ENCODE data around the gene DOCK11. TPM values are rescaled to one million over a fixed set of nuclear protein-coding genes. Genes with fewer than 3 reads are reported as not detected.

Gene DOCK11
- total and polyA plus RNA-seq, 2 donors (not counting 1 experiment from before 2014, with no cell fraction given), result 40.1 to 85.3 TPM

DNA sequence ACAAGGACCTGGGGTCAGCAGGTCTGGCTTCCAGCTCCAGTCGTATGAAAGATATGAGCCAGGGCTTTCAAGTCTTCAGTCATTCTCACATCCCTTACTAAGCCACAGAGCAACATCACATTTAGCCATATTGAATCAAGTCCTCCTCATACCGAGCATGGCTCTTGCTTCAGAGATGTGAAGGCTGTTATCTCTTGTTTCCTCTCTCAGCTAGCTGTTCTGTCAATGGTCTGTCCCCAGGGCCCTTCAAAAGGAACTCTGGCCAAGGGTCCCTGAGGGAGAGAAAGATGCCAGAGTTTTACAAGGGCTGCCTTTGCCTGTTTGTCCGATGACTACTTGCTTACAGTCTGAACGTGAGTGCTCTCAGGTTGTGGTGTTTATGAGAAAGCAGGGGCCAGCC lies 30.5 kb downstream of the DOCK11 start:
- Histone ChIP-seq H3K9me3 (ENCODE audit: control insufficient read depth, insufficient read depth, low read depth, low read length) (no peaks in the 10 kb centered on the region), H3K36me3 (ENCODE audit: control insufficient read depth, insufficient read depth, low read length) (no peaks in the 10 kb centered on the region), H3K27me3 (ENCODE audit: control insufficient read depth, insufficient read depth, low read length) (no peaks in the 10 kb centered on the region), H3K27ac (ENCODE audit: insufficient read depth, low read length) (no peak overlapping the region), H3K4me2 (ENCODE audit: extremely low read depth, insufficient read depth, low read length) (no peak overlapping the region), H2AFZ (ENCODE audit: low read length) (no peak overlapping the region), H3K4me3 (replicated peaks in 1 of 4; ENCODE audit: control extremely low read depth in 1 of 4, insufficient read depth in 1 of 4, low read depth in 3 of 4, low read length in 4 of 4) (no peak overlapping the region), H3K79me2 (ENCODE audit: control insufficient read depth, insufficient read depth, low read length) (peaks cover 12% of the 10 kb centered on the region), H4K20me1 (ENCODE audit: control insufficient read depth, extremely low read depth, insufficient read depth, low read length) (no peaks in the 10 kb centered on the region), H3K9ac (ENCODE audit: insufficient read depth, low read length) (no peak overlapping the region), H3K4me1 (ENCODE audit: control insufficient read depth, extremely low read depth, insufficient read depth, low read length) (peaks cover 18% of the 10 kb centered on the region)
- TF ChIP-seq CTCF (conservative IDR thresholded peaks at IDR 0.05 in 1 of 2, IDR thresholded peaks at IDR 0.05 in 1 of 2; ENCODE audit: low read depth in 1 of 2, low read length in 2 of 2) (no peak), EZH2 (IDR thresholded peaks at IDR 0.05; ENCODE audit: low read length, missing control alignments) (no peak)
- no peak for DNase-seq (ENCODE audit: low read depth in 2 of 2)

GRCh38 chrX:118528071-118528737 lies 32.6 kb downstream of the DOCK11 start:
- peaks cover 7% of the 10 kb centered on the region for H3K4me1 ChIP-seq (ENCODE audit: control insufficient read depth, extremely low read depth, insufficient read depth, low read length)
- H3K27me3 ChIP-seq (ENCODE audit: control insufficient read depth, insufficient read depth, low read length), result no peaks in the 10 kb centered on the region
- no peak overlapping the region for H3K4me3 ChIP-seq (replicated peaks in 1 of 4; ENCODE audit: control extremely low read depth in 1 of 4, insufficient read depth in 1 of 4, low read depth in 3 of 4, low read length in 4 of 4)
- H3K9ac ChIP-seq (ENCODE audit: insufficient read depth, low read length), result no peak overlapping the region
- no peak overlapping the region for H3K4me2 ChIP-seq (ENCODE audit: extremely low read depth, insufficient read depth, low read length)
- peaks cover 7% of the 10 kb centered on the region for H3K79me2 ChIP-seq (ENCODE audit: control insufficient read depth, insufficient read depth, low read length)
- H2AFZ ChIP-seq (ENCODE audit: low read length), result no peak overlapping the region
- DNase-seq (ENCODE audit: low read depth in 2 of 2), result no peak
- no peaks in the 10 kb centered on the region for H3K36me3 ChIP-seq (ENCODE audit: control insufficient read depth, insufficient read depth, low read length)
- no peaks in the 10 kb centered on the region for H3K9me3 ChIP-seq (ENCODE audit: control insufficient read depth, insufficient read depth, low read depth, low read length)
- H3K27ac ChIP-seq (ENCODE audit: insufficient read depth, low read length), result no peak overlapping the region
- no peak for TF ChIP-seq CTCF (conservative IDR thresholded peaks at IDR 0.05 in 1 of 2, IDR thresholded peaks at IDR 0.05 in 1 of 2; ENCODE audit: low read depth in 1 of 2, low read length in 2 of 2)
- no peaks in the 10 kb centered on the region for H4K20me1 ChIP-seq (ENCODE audit: control insufficient read depth, extremely low read depth, insufficient read depth, low read length)

DNA sequence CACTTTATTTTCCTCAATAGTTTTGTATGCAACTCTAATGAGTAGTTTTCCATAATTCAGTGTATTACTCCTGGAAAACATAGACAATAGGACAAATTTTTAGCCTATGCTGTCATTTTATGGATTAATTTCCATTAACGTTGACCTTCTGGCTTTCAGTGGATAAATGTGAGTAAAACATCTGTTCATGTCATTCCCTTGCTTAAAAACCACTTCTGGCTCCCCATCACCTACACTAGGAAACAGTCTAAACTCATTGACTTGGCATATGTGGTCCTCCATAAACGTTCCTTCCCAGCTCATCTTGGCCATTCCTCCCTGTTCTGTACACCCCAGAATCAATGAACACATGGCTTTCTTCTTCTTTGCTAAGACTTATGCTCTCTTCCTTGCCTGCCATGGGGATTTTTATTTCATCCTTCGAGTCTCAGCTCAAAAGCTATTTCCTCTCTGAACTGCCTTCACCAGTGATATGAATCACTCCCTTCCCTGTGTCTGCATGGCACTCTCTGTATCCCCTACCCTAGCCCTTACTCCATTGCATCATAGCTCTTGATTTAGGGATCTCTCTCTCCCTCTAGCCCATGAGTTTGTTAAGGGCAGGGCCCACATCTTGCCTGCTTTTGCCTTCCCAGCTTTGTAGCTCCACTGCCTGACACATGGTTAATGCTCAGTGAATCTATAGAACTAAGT lies 34.8 kb downstream of the DOCK11 start:
- H3K4me3 ChIP-seq (replicated peaks in 1 of 4; ENCODE audit: control extremely low read depth in 1 of 4, insufficient read depth in 1 of 4, low read depth in 3 of 4, low read length in 4 of 4), result no peak overlapping the region
- no peak overlapping the region for H3K4me2 ChIP-seq (ENCODE audit: extremely low read depth, insufficient read depth, low read length)
- H3K9me3 ChIP-seq (ENCODE audit: control insufficient read depth, insufficient read depth, low read depth, low read length), result no peaks in the 10 kb centered on the region
- peaks cover 7% of the 10 kb centered on the region for H3K4me1 ChIP-seq (ENCODE audit: control insufficient read depth, extremely low read depth, insufficient read depth, low read length)
- DNase-seq (ENCODE audit: low read depth in 2 of 2), result peak; percentile 42 to 65
- peaks cover 7% of the 10 kb centered on the region for H3K79me2 ChIP-seq (ENCODE audit: control insufficient read depth, insufficient read depth, low read length)
- no peaks in the 10 kb centered on the region for H3K36me3 ChIP-seq (ENCODE audit: control insufficient read depth, insufficient read depth, low read length)
- H3K9ac ChIP-seq (ENCODE audit: insufficient read depth, low read length), result no peak overlapping the region
- no peak overlapping the region for H2AFZ ChIP-seq (ENCODE audit: low read length)
- H4K20me1 ChIP-seq (ENCODE audit: control insufficient read depth, extremely low read depth, insufficient read depth, low read length), result no peaks in the 10 kb centered on the region
- H3K27ac ChIP-seq (ENCODE audit: insufficient read depth, low read length), result no peak overlapping the region
- TF ChIP-seq EZH2 (IDR thresholded peaks at IDR 0.05; ENCODE audit: low read length, missing control alignments) (no peak), CTCF (conservative IDR thresholded peaks at IDR 0.05 in 1 of 2, IDR thresholded peaks at IDR 0.05 in 1 of 2; ENCODE audit: low read depth in 1 of 2, low read length in 2 of 2) (no peak)
- no peaks in the 10 kb centered on the region for H3K27me3 ChIP-seq (ENCODE audit: control insufficient read depth, insufficient read depth, low read length)

All from fibroblast of lung (primary cell).